ENCODE measurements around the gene VAC14.

DNA sequence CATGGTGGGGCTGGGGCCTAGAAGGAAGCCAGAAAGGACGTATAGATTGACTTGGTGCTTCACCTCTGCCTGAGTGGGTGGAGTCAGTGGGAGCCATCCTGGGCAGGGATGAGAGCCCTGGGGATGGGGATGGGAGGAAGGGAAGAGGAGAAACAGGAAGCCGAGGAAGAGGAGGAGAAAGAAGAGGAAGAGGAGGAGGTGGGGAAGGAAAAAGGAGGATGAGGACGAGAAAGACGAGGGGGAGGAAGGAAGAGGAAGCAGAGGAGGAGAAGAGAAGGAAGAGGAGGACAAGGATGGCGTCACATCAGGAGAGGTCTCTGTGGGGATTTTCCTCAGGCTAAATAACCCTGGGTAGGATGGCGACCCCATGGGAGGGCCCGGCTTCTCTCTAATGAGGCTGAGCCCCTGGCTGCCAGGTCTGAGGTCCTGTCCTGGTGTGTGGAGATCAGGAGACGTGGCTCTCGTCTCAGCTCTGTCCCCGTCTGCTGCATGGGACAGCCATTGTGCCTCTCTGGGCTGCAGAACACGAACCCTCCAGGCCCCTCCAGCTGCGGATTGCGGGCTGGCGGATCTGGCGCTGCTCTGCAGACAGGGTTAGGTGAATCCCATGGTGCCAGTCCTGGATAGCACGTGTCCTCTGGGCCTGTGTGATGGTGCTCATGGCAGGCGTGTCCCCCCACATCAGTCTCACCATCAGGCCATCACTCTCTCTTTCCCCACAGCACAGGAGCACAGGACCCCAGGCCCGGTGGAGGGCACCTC lies 79.6 kb downstream of the VAC14 start:
- TF ChIP-seq, protein P1, sequence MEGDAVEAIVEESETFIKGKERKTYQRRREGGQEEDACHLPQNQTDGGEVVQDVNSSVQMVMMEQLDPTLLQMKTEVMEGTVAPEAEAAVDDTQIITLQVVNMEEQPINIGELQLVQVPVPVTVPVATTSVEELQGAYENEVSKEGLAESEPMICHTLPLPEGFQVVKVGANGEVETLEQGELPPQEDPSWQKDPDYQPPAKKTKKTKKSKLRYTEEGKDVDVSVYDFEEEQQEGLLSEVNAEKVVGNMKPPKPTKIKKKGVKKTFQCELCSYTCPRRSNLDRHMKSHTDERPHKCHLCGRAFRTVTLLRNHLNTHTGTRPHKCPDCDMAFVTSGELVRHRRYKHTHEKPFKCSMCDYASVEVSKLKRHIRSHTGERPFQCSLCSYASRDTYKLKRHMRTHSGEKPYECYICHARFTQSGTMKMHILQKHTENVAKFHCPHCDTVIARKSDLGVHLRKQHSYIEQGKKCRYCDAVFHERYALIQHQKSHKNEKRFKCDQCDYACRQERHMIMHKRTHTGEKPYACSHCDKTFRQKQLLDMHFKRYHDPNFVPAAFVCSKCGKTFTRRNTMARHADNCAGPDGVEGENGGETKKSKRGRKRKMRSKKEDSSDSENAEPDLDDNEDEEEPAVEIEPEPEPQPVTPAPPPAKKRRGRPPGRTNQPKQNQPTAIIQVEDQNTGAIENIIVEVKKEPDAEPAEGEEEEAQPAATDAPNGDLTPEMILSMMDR (IDR thresholded peaks at IDR 0.05 in 2 of 3, conservative IDR thresholded peaks at IDR 0.05 in 1 of 3; ENCODE audit: borderline replicate concordance in 1 of 3, insufficient read depth in 1 of 3, low read depth in 2 of 3, low read length in 2 of 3), result no peak
- TF ChIP-seq EGR1 (IDR thresholded peaks at IDR 0.05; ENCODE audit: low read depth) (no peak), RAD21 (IDR thresholded peaks at IDR 0.05; ENCODE audit: low read depth) (no peak), ZFX (IDR thresholded peaks at IDR 0.05) (no peak), EZH2 (IDR thresholded peaks at IDR 0.05) (no peak), POLR2A (IDR thresholded peaks at IDR 0.05; ENCODE audit: borderline replicate concordance, extremely low read depth, insufficient read depth, insufficient read length) (no peak)
- TF ChIP-seq, protein P2, sequence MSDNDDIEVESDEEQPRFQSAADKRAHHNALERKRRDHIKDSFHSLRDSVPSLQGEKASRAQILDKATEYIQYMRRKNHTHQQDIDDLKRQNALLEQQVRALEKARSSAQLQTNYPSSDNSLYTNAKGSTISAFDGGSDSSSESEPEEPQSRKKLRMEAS (IDR thresholded peaks at IDR 0.05), result no peak
